Measurements from ENCODE around the gene GSTA5. TPM values are rescaled to one million over a fixed set of nuclear protein-coding genes. Genes with fewer than 3 reads are reported as not detected.

GSTA5 gene
- total and polyA plus RNA-seq, 2 of the 8 experiments (the other 6 are each of a cell fraction or from before 2014, with no cell fraction given), result not detected

DNA sequence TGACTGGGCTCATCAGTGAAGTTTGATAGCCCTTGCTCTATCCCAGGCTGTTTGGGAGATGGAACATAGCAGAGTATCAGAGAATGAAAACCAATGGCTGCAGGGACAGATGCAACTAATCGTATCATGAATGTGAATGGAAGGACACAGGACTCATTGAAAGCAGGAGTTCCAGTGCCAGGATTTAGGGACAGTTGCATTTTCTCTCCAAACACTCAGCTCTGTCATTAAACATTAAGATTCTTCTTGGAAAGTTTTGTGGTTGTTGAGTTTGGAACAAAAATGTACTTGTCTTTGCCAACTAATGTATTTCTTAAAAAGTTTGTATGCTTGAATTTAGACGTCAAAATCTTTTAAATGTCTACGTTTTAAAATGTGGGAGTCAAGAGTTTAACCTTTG is 31.0 kb upstream of the GSTA5 start:
- no peak overlapping the region for H2BK20ac ChIP-seq (ENCODE audit: low read length)
- no peak overlapping the region for H3K27ac ChIP-seq (ENCODE audit: low read depth, low read length)
- H2AK5ac ChIP-seq (ENCODE audit: low read depth, low read length), result no peak overlapping the region
- no peaks in the 10 kb centered on the region for H3K23me2 ChIP-seq (ENCODE audit: low read depth, low read length)
- H4K5ac ChIP-seq (ENCODE audit: insufficient read length, low read depth, low read length), result no peak overlapping the region
- H2BK12ac ChIP-seq (ENCODE audit: low read depth, low read length), result no peak overlapping the region
- H3K18ac ChIP-seq (ENCODE audit: extremely low read depth, low read length), result no peak overlapping the region
- H3K4me3 ChIP-seq (ENCODE audit: extremely low read depth in 1 of 4, insufficient read depth in 2 of 4, low read depth in 3 of 4, low read length in 4 of 4), result no peak overlapping the region
- peaks cover 0 to 5% (median 2%) of the 10 kb centered on the region in 4 experiments; a peak in 4 of 7 replicates for H3K4me1 ChIP-seq (replicated peaks in 1 of 4; ENCODE audit: control insufficient read depth in 3 of 4, insufficient read depth in 4 of 4, low read length in 3 of 4)
- TF ChIP-seq RBBP5 (IDR thresholded peaks at IDR 0.05; ENCODE audit: borderline replicate concordance, low read depth, low read length), result no peak
- no peak for TF ChIP-seq TEAD4 (IDR thresholded peaks at IDR 0.05; ENCODE audit: low read depth, low read length)
- TF ChIP-seq CHD2 (IDR thresholded peaks at IDR 0.05; ENCODE audit: low read length), result no peak
- TF ChIP-seq EP300 (IDR thresholded peaks at IDR 0.05; ENCODE audit: borderline replicate concordance in 1 of 2, low read depth in 2 of 2, low read length in 2 of 2), result no peak
- TF ChIP-seq, protein P1, sequence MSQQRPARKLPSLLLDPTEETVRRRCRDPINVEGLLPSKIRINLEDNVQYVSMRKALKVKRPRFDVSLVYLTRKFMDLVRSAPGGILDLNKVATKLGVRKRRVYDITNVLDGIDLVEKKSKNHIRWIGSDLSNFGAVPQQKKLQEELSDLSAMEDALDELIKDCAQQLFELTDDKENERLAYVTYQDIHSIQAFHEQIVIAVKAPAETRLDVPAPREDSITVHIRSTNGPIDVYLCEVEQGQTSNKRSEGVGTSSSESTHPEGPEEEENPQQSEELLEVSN (IDR thresholded peaks at IDR 0.05), result no peak
- no peak overlapping the region for H3K4ac ChIP-seq (replicated peaks; ENCODE audit: insufficient read length, low read depth, low read length)
- H3K79me2 ChIP-seq (ENCODE audit: control insufficient read depth in 1 of 2, insufficient read depth in 2 of 2, low read length in 2 of 2), result no peaks in the 10 kb centered on the region
- no peak overlapping the region for H3K9ac ChIP-seq (replicated peaks in 1 of 4; ENCODE audit: extremely low read depth in 1 of 4, low read depth in 3 of 4, low read length in 3 of 4)
- H3K9me3 ChIP-seq (ENCODE audit: insufficient read depth in 2 of 2, low read depth in 1 of 2, low read length in 1 of 2), result no peaks in the 10 kb centered on the region
- H2BK15ac ChIP-seq (ENCODE audit: low read length), result no peak overlapping the region
- no peaks in the 10 kb centered on the region for H3K36me3 ChIP-seq (ENCODE audit: control insufficient read depth in 2 of 4, insufficient read depth in 4 of 4, low read length in 3 of 4)
- H3K56ac ChIP-seq (replicated peaks; ENCODE audit: insufficient read length, low read depth, low read length), result no peak overlapping the region
- no peak overlapping the region for H2BK5ac ChIP-seq (ENCODE audit: low read depth, low read length)
- FAIRE-seq (no peak), DNase-seq (ENCODE audit: low read depth in 1 of 2, low spot score in 2 of 2) (no peak)
- POLR2A ChIA-PET (ENCODE audit: partially characterized antibody), result no interaction called here
- H3K27me3 ChIP-seq (replicated peaks in 1 of 4; ENCODE audit: control insufficient read depth in 3 of 4, extremely low read depth in 1 of 4, insufficient read depth in 3 of 4, low read length in 3 of 4), result no peaks in the 10 kb centered on the region
- H4K91ac ChIP-seq (replicated peaks; ENCODE audit: insufficient read length, low read length), result no peak overlapping the region
- no peak overlapping the region for H3K4me2 ChIP-seq (ENCODE audit: insufficient read depth in 1 of 2, low read depth in 2 of 2, low read length in 2 of 2)
- no peaks in the 10 kb centered on the region for H3K79me1 ChIP-seq (ENCODE audit: low read depth, low read length)
- H2AFZ ChIP-seq (ENCODE audit: low read length), result no peak overlapping the region
- 81% methylated on average over 3 of the region's 3 CpGs; no CpG with 5 or more reads in 1 of the 2 experiments for WGBS, 2 experiments (ENCODE audit: extremely low coverage in 1 of 2, insufficient coverage in 1 of 2, insufficient read length in 1 of 2, insufficient replicate concordance in 2 of 2, low coverage in 1 of 2, low lambda C conversion rate in 2 of 2, missing lambda C conversion rate in 1 of 2)
- no peak overlapping the region for H2BK120ac ChIP-seq (replicated peaks; ENCODE audit: low read depth, low read length)
- H3K23ac ChIP-seq (ENCODE audit: insufficient read length), result no peak overlapping the region
- no peaks in the 10 kb centered on the region for H4K20me1 ChIP-seq (replicated peaks in 1 of 2; ENCODE audit: control insufficient read depth in 1 of 2, insufficient read depth in 2 of 2, low read length in 2 of 2)
- H4K8ac ChIP-seq (ENCODE audit: extremely low read depth, insufficient read depth, low read length), result no peak overlapping the region
- no peak overlapping the region for H3K14ac ChIP-seq (ENCODE audit: insufficient read length)
- CTCF ChIA-PET (ENCODE audit: partially characterized antibody), result interaction anchor here (0.8 to 2.2 kb wide), 3 partner anchors 10 to 122 kb away, joined by 3 to 9 read pairs (median 3); no protein-coding TSS in a partner anchor
